Astrocyte (in vitro differentiated cells and primary cell): ENCODE measurements around the gene DLGAP5.

ENCODE experiments used
- EZH2 ChIP-seq: IDR thresholded peaks from 2 replicates; pipeline ENCODE4 v1.6.1; 2012; ENCODE audit warnings: mild to moderate bottlenecking, low read length, inconsistent platforms; ENCODE audit not compliant: insufficient read depth
- TF ChIP-seq, protein P1 (sequence below): IDR thresholded peaks from 2 replicates; pipeline ENCODE4 v1.5.1; 2011; ENCODE audit warnings: low read depth, mild to moderate bottlenecking, inconsistent platforms, low read length, moderate library complexity; ENCODE audit not compliant: insufficient read depth

DNA sequence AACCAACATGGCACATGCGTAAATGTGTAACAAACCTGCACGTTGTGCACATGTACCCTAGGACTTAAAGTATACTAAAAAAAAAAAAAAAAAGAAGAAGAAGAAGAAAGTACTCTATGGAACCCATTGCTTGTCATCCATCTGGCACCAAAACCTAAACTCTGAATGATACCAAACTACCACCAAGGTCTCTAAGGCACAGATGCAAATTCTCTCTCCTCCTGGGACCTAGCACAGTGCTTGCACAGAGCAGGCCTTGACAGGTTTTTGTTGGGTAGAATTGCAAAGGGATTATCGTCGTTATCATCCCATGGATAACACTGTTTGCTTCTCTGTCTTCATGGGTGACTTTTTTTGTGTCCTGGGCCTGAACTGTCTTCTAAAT lies 75.5 kb downstream of the DLGAP5 start:
- TF ChIP-seq, protein P1, sequence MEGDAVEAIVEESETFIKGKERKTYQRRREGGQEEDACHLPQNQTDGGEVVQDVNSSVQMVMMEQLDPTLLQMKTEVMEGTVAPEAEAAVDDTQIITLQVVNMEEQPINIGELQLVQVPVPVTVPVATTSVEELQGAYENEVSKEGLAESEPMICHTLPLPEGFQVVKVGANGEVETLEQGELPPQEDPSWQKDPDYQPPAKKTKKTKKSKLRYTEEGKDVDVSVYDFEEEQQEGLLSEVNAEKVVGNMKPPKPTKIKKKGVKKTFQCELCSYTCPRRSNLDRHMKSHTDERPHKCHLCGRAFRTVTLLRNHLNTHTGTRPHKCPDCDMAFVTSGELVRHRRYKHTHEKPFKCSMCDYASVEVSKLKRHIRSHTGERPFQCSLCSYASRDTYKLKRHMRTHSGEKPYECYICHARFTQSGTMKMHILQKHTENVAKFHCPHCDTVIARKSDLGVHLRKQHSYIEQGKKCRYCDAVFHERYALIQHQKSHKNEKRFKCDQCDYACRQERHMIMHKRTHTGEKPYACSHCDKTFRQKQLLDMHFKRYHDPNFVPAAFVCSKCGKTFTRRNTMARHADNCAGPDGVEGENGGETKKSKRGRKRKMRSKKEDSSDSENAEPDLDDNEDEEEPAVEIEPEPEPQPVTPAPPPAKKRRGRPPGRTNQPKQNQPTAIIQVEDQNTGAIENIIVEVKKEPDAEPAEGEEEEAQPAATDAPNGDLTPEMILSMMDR, result no peak
- TF ChIP-seq EZH2, result no peak
